ENCODE measurements around the gene RIT2.

Gene RIT2

DNA sequence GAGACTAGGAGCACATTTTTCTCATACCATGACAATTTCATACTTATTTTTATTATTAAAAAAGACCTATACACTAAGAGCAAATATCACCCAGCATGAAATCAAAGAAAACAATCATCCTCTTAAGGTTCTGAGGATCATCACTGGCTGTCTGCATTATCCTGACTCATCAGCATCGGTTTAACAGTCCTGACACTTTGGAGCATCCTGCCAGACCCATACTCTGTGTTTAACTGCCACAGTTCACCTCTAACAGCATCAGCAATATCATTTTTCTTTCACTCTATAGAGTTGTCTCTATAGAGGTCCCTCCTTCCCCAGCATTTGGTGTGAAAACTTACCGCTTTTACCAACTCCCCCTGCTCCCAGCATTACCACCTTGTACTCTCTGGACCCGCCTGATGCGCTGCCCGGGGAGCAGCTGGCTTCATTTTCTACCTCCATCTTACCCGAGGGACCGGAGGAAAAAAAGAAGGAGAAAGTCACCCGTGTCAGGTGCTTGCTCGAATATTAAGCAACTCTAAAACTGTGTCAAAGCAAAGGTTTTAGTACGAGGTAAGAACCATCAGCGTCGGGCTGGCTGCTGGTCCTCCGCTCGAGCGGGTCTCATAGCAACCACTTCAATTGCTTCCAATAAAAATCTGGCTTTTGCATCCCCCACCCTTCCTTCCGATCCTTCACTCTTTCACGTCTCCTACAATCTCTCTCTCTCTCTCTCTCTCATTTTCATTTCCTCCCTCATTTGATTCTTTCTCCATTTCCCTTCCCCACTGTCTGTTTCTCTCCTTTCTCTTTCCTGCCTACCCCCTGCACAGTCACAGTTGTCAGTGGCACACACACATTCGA, at the start of gene RIT2:
RIT2 (minus strand) TSS at position 610 of the 846 bp plus-strand sequence.
- no peak within 1 kb of the TSS for H3K4me3 ChIP-seq (ENCODE audit: low read length)
- TF ChIP-seq CTCF (conservative IDR thresholded peaks at IDR 0.05; ENCODE audit: low read length), result no peak
- DNase-seq (ENCODE audit: low read depth), result no peak

DNA sequence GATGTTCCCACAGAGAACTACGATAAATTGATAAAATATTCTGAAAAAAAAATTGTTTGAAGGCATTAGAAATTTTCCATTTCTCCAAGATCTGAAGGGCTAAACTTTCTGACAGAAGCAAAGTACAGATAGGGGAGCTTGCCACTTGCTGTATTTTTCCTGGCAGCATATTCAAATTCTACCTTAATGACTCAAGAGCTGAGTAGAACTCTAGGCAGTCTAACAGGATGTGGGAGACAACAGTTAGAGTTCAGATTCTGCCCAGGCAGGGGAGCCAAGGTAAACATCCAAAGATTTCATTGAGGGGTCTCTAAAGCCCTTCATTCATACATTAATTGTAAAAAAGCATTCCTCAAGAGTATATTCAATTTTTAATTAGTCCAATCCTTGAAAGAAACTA, 46.0 kb upstream of the RIT2 start:
- H3K4me3 ChIP-seq (ENCODE audit: low read length), result no peak overlapping the region
- peak; percentile 16 for DNase-seq (ENCODE audit: low read depth)
- TF ChIP-seq CTCF (conservative IDR thresholded peaks at IDR 0.05; ENCODE audit: low read length), result no peak

DNA sequence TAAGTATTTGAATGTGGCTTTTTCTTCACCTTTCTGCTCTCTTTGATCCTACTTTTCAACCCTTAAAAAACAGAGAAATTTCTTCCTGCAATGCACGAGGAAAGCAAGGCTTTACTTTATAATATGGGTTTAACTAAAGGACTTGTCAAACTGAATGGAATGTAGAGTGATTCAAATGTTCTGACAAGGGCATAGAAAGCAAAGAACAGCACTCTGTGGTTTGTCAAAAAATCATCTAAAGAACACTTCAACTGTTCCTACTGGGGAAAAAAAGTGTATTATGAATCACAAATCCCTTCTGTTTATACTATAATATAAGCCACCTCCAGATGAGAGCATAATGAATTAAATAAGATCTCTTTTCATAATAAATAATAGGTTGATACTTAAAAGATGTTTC, 45.0 kb upstream of the RIT2 start:
- DNase-seq (ENCODE audit: low read depth), result no peak
- H3K4me3 ChIP-seq (ENCODE audit: low read length), result no peak overlapping the region
- TF ChIP-seq CTCF (conservative IDR thresholded peaks at IDR 0.05; ENCODE audit: low read length), result no peak

DNA sequence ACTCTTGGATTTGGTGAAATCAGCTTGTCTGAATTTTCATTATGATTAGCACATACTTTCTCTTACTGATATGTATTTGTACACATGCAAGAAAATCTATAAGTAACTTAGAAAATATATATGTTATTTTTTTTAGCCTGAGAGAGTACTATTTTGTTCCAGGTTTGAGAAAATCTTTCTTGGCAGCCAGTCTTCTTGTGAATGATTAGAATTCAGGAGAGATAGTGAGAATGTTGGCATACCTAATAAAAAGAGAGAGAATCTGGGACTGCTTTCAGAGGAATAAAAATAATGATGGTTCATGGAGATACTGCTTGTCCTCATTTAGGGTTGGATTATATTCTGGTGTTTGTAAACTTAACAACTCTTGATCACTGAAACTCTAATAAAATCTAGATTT, 44.4 kb upstream of the RIT2 start:
- no peak for TF ChIP-seq CTCF (conservative IDR thresholded peaks at IDR 0.05; ENCODE audit: low read length)
- DNase-seq (ENCODE audit: low read depth), result no peak
- H3K4me3 ChIP-seq (ENCODE audit: low read length), result no peak overlapping the region

GRCh38 chr18:43159086-43159770, 43.7 kb upstream of the RIT2 start:
- TF ChIP-seq CTCF (conservative IDR thresholded peaks at IDR 0.05; ENCODE audit: low read length), result no peak
- peak; percentile 0 for DNase-seq (ENCODE audit: low read depth)
- H3K4me3 ChIP-seq (ENCODE audit: low read length), result no peak overlapping the region

- no peak for TF ChIP-seq CTCF (conservative IDR thresholded peaks at IDR 0.05; ENCODE audit: low read length)
- H3K4me3 ChIP-seq (ENCODE audit: low read length), result no peak overlapping the region
- DNase-seq (ENCODE audit: low read depth), result no peak
Measured at GRCh38 chr18:43158381-43158780, 42.9 kb upstream of the RIT2 start.

- no peak overlapping the region for H3K4me3 ChIP-seq (ENCODE audit: low read length)
- DNase-seq (ENCODE audit: low read depth), result no peak
- no peak for TF ChIP-seq CTCF (conservative IDR thresholded peaks at IDR 0.05; ENCODE audit: low read length)
Measured at GRCh38 chr18:43155842-43156241, 40.4 kb upstream of the RIT2 start.

All from AG10803 (cell line).